NOMO-1 (cell line): ENCODE measurements around the gene FAF1.

Experiments
- DNase-seq, 2 experiments: peaks; one replicate each; lab custom pipeline; 2025; ENCODE audit not compliant: unreplicated experiment in 2 of 2; lab: John Stamatoyannopoulos, UW

Gene FAF1

DNA sequence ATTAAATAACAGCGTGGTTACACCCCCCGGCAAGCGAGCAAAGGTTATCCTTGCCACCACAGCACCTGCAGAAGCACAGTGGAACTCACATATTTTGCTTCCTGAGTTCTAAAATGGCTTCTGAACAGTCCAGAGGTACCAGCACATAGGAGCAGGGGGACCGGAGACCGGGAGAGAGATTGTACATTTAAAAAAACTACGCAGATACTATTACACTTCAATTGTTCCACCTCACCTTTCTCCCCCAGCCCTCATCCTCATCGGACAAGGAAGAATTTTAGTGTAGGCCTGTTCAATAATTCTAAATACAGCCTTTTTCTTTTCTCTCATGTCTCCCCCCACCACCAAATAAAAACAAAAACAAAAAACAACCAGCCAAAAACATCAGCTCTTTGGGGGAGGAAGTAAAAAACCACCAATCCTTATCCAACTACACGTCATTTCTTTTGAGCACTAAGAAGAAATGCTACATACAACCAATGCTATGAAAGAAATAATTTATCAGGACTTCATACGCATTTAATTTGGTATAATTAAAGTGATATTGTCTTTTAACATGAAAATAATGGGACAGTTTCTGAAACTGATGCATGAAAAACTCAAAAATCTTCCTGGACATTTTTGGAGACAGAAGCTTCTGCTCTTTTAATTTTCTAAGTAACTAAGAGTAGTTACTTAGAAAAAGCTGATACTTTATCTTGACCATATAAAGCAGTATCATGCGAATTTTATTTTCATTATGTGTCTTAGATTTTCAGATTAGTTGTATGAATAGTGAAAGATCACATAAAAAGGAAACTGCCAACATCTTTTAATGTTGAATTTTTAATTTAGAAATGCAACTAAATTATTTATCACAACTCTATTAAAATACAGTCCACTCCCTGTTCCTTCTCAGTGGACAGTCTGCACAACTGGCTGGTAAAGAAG, 19.1 kb upstream of the FAF1 start:
- peak in 1 of 2 experiments; percentile 67 for DNase-seq

DNA sequence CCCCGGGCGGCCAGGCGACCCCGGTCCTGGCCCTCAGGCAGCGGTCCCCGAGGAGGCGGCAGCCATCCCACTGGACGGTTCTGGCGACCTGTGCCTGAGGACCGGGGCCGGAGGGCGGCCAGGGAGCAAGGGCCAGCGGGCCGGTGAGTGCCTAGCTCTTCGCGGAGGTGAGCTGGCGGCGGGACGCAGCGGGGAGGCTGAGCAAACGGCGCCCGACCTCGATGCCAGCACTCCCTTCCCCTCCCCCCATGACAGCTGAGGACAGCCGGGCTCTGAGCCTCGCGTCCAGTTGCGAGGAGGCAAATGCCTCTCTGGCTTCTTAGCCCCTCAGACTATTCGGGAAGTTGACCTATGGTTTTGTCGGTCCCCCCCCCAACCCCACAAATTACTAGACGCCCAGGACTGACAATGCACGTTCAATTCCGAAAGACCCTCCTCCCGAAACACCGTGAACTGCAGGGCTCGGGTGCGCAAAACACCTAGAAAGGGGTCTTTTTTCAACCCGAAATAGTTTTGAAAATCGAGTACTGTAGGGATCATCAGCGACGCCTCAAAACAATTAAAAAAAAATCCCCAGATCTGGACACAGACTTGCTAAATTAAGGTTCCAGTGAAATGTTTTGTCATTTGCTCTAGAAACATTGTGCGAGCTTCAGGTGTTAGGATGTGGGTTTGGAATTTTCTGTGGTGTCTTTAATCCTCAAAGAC, 18.2 kb upstream of the FAF1 start:
- DNase-seq: peak in 1 of 2 experiments; percentile 70

DNA sequence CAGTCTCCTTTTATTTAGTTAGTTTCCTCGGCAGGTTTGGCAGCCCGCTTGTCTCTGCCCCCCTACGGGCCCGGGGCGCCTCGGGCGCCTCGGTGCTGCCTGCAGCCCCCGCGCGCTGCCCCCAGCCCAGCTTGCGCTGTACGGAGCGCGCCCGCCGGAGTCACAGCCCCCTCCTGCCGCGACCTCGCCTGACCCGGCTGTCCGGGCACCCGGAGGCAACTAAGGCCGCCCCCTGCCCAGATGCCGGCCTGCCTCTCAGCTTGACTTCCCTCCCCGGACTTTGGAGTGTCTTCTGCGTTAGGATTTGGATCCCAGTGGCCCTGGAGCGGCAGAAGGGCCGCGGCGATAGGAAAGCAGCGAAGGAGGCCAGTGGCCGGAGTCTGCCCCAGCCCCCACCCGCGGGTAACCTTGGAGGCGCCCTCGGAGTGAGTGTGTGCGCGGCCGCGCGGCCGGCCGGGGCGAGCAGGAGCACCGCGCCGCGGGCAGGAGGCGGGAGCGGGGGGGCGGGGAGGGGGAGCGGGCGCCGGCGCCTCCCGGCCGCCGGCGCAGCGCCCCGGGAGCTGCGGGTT, 17.6 kb upstream of the FAF1 start:
- DNase-seq: peak in 1 of 2 experiments; percentile 67

DNA sequence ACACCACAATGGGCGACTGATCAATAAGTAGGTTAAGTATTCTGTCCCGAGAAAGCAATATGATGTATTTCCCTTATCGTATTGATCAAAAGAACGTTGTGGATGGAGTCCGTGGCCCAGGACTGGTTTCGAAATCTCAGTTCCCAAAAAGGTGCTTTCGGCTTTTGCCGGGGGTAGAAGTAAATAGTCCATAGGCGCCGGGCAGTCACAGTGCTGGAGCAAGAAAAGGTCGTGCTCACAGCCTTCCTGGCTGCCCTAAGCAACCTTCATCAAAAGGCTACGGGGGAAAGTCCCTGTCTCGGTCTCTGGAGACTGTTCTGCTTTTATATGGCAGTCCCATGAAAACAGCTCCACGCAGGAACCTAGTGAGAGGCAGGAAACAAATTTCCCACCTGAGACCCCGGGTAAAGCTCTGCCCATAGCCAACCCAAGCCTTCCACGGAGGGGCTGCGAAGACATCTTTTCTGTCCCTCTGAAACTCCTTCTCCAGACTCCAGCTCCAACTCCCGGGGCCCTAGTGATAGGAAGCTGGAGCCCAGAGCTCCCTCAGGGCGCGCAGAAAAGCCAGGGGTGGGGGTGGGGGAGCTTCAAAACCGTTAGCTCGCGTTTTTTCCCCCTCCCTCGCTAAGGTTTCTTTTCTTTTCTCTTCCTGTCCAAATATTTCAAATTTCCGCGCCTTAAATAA, 17.0 kb upstream of the FAF1 start:
- peak in 1 of 2 experiments; percentile 69 for DNase-seq

DNA sequence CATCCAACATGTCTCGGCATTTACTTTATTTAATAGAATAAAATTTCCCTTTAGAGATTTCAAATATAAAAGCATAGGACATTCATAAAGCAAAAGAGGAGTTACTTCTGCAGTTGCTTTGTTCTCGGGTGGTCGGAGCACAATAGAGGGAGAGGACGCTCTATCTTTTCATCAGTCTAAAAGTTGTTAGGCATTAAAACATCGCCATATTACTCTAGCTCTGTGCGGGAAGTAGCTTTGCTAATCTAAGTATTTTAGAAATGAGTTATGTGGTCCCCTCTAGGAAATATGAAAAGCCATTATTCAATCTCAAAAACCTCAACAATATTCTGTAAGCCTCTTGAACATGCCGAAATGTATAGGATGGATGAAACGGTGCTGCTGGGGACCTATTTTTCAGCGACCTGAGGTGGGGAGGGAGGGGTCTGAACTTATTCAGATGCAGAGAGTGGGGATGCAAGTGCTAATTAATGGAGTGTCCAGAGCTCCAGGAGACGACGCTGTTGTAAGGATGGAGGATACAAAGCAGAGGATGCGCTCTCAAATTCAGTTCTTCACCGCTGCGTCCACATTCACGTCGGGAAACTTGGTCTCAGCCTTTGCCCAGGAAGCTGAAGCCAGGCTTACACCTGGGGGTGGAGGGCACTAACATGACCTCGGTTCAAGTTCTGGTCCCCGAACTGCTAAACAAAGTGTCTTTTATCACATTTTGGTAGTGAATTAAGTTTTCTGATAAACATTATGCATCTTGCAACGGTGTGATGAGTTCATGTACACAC, 16.2 kb upstream of the FAF1 start:
- DNase-seq: no peak

DNA sequence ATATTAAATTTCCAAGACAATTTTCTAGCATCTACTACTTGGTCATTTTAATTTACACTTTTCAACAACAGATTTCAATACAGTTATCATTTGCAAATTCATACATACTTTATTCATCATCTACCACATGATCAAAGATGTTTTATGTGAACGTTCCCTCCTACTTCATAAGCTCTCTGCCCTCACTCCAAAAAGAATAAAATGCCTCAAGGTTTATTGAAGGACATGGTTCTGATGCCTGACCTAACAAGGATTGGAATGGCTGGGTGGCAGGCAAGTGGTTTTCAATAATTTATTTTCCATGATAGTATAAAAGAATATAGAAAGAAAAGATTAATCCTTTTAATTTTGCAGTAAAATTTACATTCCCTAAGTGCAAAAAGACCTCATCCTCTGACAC, 15.4 kb upstream of the FAF1 start:
- DNase-seq: peak in 1 of 2 experiments; percentile 31

DNA sequence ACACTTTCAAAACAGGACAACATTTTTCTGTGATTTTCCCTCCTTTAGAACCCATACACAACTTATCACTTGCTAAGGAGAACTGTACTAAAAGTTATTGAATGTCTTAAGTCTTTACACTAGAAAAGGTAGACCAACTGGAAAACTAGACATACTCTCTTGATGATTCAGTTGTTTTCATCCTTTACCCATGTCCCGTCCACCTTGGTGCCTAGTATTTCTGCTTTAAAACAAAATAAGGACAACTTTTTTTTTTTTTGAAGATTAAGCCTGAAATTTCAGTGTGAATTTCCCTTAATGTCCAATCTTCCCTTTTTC, 14.5 kb upstream of the FAF1 start:
- no peak for DNase-seq

DNA sequence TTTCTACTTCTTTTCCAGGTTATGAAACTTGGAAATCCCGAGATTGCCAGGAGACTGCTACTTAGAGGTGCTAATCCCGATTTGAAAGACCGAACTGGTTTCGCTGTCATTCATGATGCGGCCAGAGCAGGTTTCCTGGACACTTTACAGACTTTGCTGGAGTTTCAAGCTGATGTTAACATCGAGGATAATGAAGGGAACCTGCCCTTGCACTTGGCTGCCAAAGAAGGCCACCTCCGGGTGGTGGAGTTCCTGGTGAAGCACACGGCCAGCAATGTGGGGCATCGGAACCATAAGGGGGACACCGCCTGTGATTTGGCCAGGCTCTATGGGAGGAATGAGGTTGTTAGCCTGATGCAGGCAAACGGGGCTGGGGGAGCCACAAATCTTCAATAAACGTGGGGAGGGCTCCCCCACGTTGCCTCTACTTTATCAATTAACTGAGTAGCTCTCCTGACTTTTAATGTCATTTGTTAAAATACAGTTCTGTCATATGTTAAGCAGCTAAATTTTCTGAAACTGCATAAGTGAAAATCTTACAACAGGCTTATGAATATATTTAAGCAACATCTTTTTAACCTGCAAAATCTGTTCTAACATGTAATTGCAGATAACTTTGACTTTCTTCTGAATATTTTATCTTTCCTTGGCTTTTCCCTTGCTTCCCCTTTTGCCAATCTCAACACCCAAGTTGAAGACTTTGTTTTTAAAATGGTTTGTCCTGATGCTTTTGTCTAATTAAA, 14.0 kb upstream of the FAF1 start:
- DNase-seq: peak in 1 of 2 experiments; percentile 49

DNA sequence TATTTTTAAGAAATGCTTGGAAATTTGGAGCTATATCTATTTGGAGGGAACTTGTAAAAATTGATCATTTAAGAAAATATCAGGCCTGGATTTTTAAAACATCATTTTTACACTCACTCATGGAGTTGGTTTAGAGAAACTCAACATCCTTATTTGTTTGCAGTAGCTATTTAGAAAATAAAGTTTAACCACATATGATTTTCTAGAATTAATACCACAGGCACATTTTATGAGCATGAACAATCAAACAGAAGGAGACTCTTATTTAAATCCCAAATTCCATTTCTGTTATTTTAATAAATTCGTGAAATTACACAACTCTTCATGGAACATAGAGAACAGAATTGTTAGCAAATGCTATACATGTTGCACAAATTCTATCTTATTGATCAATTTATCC, 13.2 kb upstream of the FAF1 start:
- no peak for DNase-seq

DNA sequence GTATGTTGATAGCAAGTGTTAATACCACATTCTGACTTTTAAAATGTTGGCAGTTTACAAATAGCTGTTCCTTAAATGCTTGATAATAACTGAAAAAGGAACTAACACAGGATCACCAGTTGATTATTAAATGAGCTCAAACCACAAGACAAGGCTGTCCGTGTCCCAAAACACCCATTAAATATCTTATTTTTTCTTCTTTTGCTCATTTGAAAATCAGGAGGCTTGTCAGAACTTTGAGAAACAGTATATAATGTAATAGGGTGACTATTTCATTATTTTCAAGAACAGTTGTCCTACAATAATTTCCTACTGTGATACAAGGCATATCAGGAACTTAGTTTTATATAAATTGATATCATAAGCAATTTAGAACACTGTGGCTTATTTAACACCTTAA, 12.7 kb upstream of the FAF1 start:
- DNase-seq: peak in 1 of 2 experiments; percentile 38

DNA sequence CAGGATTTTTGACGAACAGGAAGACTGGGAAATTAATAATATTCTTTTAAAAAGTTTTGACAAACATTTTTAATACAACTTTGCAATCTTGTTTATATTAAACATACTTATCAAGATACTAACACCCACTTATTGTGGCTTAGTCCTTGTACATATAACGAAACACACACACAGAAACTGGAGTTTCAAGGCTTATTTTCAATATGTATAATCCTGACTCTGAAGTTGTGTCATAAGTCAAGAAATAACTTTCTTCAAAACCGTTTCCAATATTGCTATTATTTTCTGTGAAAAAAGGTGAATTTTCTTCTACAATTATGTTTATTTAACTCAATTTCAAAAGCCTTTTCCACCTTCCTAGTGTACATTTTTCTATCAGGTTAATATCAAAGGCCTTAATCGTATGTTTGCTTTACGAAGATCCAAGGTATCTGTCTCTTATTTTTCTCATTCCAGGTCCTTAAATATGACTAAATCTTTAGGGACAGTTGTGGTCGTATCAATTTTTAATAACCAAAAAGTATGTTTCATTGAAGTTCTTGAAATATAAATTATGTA, 11.8 kb upstream of the FAF1 start:
- DNase-seq: no peak

DNA sequence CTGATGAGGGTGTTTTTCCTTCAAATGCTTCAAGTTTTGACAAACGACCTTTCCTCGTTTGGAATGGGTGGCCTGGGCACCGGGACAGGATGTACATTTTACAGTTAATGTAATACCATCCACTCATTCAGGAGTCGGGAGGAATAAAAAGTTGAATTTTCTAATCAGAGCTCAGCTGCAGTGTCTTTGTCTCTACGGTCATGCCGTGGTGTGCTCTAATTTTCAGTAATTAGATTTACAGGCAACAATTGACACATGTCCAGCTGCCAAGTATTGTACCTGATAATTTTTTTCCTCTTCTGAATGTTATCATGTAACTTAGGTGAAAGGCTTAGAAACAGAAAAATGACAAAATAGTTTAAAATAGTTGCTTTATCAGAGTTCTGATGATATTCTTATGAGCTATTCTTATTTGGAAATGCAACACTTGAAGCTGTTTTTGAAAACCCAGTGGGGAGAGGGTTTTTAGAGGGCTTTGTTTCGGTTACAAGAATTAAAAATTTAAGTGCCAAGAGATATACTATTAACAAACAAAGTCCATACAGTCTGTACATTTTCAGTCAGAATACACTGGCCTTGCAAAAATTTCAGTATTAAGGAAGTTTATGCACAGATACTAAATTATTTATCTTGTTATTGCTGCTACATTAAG, 11.0 kb upstream of the FAF1 start:
- DNase-seq: no peak

DNA sequence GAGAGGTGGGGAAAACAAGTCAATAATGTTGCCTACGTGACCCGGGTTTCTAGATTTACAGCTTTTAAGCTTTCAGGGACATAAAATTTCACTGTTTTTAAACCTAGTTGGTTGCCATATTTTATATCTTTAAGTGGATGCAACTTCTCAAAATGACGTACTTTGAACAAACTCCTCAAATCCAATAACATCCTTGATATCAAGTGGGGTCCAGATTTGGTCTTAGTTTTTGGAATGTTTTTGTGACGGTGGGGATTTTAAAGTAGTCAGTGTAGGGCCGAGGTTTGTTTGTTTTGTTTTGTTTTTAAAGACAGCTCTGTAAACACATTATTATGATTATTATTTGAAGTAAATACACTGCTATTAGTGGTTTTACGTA, 10.4 kb upstream of the FAF1 start:
- no peak for DNase-seq

DNA sequence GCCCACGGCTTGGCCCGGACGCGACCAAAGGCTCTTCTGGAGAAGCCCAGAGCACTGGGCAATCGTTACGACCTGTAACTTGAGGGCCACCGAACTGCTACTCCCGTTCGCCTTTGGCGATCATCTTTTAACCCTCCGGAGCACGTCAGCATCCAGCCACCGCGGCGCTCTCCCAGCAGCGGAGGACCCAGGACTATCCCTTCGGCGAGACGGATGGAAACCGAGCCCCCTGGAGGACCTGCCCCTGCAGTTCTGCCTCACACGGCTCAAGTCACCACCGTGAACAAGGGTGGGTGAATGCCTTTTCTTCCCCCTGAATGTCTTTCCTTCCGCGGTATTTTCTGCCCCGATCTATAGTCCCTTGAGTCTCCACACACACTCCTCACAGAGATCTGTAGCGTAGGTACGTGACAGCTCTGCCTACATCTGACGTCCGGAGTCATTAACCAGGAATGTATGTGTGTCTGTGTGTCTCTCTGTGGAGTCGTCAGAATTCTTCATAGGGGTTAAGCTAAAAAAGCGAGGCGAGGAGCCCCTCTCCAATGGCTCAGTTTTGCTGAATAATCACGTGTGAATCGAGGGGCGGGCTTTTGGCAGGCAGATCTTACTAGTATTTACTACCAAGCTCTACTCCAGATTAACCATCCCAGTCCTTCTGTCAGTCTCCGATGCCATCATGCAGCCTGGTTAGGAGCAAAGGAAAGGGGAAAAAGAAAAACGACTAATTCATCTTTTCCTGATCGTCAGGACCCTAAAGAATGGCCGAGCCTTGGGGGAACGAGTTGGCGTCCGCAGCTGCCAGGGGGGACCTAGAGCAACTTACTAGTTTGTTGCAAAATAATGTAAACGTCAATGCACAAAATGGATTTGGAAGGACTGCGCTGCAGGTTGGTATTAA, 9.8 kb upstream of the FAF1 start, which contains the start of gene CDKN2C:
TSS of gene CDKN2C (plus strand) at position 635 of the 898 bp plus-strand sequence. CDS start at position 759, 124 bp downstream.
- peak in 1 of 2 experiments; percentile 73 for DNase-seq

DNA sequence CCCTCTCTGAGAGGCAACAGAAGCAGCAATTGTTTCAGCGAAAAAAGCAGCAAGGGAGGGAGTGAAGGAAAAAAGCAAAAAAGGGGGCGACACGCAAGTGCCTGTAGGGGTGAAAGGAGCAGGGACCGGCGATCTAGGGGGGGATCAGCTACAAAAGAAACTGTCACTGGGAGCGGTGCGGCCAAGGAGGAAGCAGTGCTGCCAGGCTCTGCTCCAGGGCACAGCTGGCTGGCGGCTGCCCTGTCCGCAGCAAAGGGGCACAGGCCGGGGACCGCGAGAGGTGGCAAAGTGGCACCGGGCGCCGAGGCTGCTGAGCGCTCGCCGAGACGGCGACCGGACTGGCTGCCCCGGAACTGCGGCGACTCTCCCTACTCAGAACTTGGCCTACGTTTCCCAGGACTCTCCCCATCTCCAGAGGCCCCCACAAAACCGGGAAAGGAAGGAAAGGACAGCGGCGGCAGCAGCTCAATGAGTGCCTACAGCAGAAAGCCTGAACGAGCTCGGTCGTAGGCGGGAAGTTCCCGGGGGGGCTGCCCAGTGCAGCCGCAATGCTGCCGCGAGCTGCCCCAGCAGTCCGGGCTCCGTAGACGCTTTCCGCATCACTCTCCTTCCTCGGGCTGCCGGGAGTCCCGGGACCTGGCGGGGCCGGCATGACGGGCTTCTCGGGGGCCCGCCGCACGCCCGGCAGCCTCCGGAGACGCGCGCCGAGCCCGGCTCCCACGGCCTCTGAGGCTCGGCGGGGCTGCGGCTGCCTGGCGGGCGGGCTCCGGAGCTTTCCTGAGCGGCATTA, 8.9 kb upstream of the FAF1 start:
- DNase-seq: peak in 1 of 2 experiments; percentile 83

DNA sequence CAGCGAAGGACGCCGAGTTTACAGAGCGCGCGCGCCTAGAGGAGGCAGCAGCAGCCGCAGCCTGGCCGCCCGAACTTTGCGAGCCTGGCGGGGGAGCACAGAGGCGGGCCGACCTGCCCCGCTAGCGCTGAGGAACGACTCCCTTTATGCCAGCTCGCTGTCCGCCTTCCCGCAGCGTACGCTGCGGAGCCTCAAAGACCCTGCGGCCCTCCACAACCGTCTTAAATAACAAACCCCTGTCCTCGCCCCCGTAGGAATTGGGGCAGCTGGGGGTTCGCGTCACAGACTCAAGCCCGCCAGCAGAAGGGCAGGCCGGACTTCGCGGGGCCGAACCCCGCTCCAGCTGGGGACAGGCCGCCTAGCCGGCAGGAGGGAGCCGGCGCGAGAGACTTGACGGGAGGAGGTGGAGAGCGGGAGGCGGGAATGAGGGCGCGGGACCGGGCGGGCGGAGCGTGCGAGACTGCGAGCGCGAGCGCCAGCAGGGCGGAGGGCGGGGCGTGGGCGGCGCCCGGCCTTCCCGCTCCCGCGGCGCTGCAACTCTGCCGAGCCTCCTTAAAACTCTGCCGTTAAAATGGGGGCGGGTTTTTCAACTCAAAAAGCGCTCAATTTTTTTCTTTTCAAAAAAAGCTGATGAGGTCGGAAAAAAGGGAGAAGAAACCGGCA, 8.2 kb upstream of the FAF1 start:
- DNase-seq: peak in 1 of 2 experiments; percentile 97
